Measurements from ENCODE around the gene ZFYVE21. TPM values are rescaled to one million over a fixed set of nuclear protein-coding genes. Genes with fewer than 3 reads are reported as not detected.

Gene ZFYVE21
- total RNA-seq, 4 donors from 2014 or later: 168 to 190 (median 177) TPM

GRCh38 chr14:103721334-103722120, 5.9 kb downstream of the ZFYVE21 start:
- WGBS: 77% methylated on average over 25 of the region's 26 CpGs
- H3K4me1 ChIP-seq: peaks cover 74% of the 10 kb centered on the region

GRCh38 chr14:103723748-103724081, 8.1 kb downstream of the ZFYVE21 start:
- TF ChIP-seq CTCF (IDR thresholded peaks at IDR 0.05) (no peak), POLR2AphosphoS5 (IDR thresholded peaks at IDR 0.05) (no peak), EP300 (IDR thresholded peaks at IDR 0.05) (no peak), POLR2A (IDR thresholded peaks at IDR 0.05) (no peak)
- peaks cover 57% of the 10 kb centered on the region for H3K4me1 ChIP-seq
- peak overlapping the region; percentile 70 for H3K27ac ChIP-seq
- no peak for DNase-seq (ENCODE audit: low spot score in 2 of 2)
- 61% methylated on average over 4 of the region's 7 CpGs for WGBS
- H3K4me3 ChIP-seq: no peak overlapping the region
- H3K27me3 ChIP-seq: no peaks in the 10 kb centered on the region
- H3K9me3 ChIP-seq: no peaks in the 10 kb centered on the region
- H3K36me3 ChIP-seq: peaks cover 28% of the 10 kb centered on the region

More at GRCh38 chr14:103721334-103722120, 5.9 kb downstream of the ZFYVE21 start:
- TF ChIP-seq CTCF (IDR thresholded peaks at IDR 0.05) (no peak), EP300 (IDR thresholded peaks at IDR 0.05) (no peak), POLR2A (IDR thresholded peaks at IDR 0.05) (no peak), POLR2AphosphoS5 (IDR thresholded peaks at IDR 0.05) (no peak)
- Histone ChIP-seq H3K27me3 (no peaks in the 10 kb centered on the region), H3K36me3 (peaks cover 11% of the 10 kb centered on the region), H3K4me3 (no peak overlapping the region), H3K27ac (no peak overlapping the region), H3K9me3 (no peaks in the 10 kb centered on the region)
- no peak for DNase-seq (ENCODE audit: low spot score in 2 of 2)

DNA sequence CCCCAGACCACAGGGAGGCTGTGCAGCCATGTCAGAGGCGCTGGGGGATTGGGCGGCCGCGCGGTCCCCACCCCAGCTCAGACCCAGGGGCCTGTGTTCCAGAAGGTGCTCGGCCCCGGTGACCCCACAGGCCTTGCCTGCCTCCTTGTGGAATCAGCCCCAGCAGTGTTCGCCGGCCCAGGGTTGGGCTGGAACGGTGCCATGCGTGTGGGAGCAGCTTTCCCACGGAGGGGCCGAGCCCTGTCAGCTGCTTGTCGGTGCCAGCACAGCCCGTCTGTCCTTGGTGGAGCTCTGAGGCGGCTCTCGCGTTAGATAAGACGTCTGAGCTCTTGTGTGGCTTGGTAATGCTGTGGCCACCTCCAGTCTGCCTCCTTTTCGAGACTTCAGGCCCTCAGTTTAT, 8.5 kb downstream of the ZFYVE21 start:
- 56% methylated on average over 12 of the region's 20 CpGs for WGBS
- no peak for DNase-seq (ENCODE audit: low spot score in 2 of 2)
- H3K9me3 ChIP-seq: no peaks in the 10 kb centered on the region
- H3K4me3 ChIP-seq: no peak overlapping the region
- H3K4me1 ChIP-seq: peaks cover 57% of the 10 kb centered on the region
- peak in 1 of 2 donors; percentile 15 for TF ChIP-seq CTCF (IDR thresholded peaks at IDR 0.05)
- TF ChIP-seq POLR2AphosphoS5 (IDR thresholded peaks at IDR 0.05): no peak
- no peaks in the 10 kb centered on the region for H3K27me3 ChIP-seq
- peak overlapping the region; percentile 70 for H3K27ac ChIP-seq
- H3K36me3 ChIP-seq: peaks cover 33% of the 10 kb centered on the region

GRCh38 chr14:103725001-103725682, 9.5 kb downstream of the ZFYVE21 start:
- no peak overlapping the region for H3K27ac ChIP-seq
- H3K4me1 ChIP-seq: peaks cover 56% of the 10 kb centered on the region
- no peak for DNase-seq (ENCODE audit: low spot score in 2 of 2)

More at GRCh38 chr14:103725001-103725682, 9.5 kb downstream of the ZFYVE21 start:
- Histone ChIP-seq H3K27me3 (no peaks in the 10 kb centered on the region), H3K4me3 (no peak overlapping the region), H3K36me3 (peaks cover 43% of the 10 kb centered on the region), H3K9me3 (no peaks in the 10 kb centered on the region)
- TF ChIP-seq CTCF (IDR thresholded peaks at IDR 0.05) (no peak), EP300 (IDR thresholded peaks at IDR 0.05) (no peak), POLR2A (IDR thresholded peaks at IDR 0.05) (no peak)
- WGBS: 87% methylated on average over 13 of the region's 29 CpGs
